ENCODE measurements around the gene KLHL22. TPM values are rescaled to one million over a fixed set of nuclear protein-coding genes. Genes with fewer than 3 reads are reported as not detected.
"Not testable (repeated sequence)": the region's sequence is repeated elsewhere in the genome, so short reads cannot be mapped to it uniquely, and the experiment has no call there.

KLHL22 gene
- total RNA-seq, 4 donors from 2014 or later: 24.1 to 32.2 (median 28.4) TPM

DNA sequence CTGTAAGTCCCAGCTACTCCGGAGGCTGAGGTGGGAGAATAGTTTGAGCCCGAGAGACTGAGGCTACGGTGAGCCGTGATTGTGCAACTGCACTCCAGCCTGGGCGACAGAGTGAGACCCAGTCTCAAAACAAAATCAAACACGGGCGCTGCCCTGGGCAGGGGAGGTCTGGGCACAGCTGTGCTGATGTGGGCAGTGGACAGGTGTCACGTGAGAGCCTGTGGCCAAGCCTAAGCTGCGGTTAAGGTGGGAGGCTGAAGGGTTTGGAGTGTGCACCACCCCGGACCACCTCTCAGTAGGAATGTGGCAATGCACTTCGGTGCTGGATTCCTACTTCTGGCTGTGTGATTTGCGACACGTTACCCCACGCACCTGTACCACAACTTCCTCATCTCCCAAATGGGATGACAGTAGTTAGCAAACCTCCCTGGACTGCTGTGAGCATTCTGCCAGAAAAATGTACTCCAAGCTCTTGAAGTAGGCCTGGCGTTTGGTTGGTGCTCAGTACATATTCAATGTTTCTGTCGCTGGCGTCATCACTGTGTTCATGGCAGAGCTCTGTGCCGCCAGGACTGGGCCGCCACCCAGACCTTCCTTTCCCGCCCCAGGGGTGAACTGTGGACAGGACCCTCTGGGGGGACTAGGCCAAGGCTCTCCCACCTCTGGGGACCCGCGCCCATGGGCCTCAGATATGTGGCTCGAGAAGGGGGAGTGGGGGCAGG is 102.5 kb downstream of the KLHL22 start:
- peak overlapping the region; percentile 61 to 88 (median 72) for H3K4me3 ChIP-seq
- in situ Hi-C loops (cut with MboI; ENCODE audit: low sequenced_read_pairs in 4 of 4): no loop called here
- no peaks in the 10 kb centered on the region for H3K9me3 ChIP-seq
- no peaks in the 10 kb centered on the region for H3K27me3 ChIP-seq
- peak overlapping the region; percentile 63 to 73 (median 70) for H3K27ac ChIP-seq
- TF ChIP-seq POLR2A (IDR thresholded peaks at IDR 0.05) (no peak), CTCF (IDR thresholded peaks at IDR 0.05 in 4 of 5, conservative IDR thresholded peaks at IDR 0.05 in 1 of 5) (no peak)
- intact Hi-C loops (cut with DNase I; ENCODE audit: low total_unique reads): no loop called here
- H3K4me1 ChIP-seq: peaks cover 6 to 12% of the 10 kb centered on the region in 2 donors
- no peak for DNase-seq
- ATAC-seq: no peak
- H3K36me3 ChIP-seq: no peaks in the 10 kb centered on the region

- in situ Hi-C loops (cut with MboI; ENCODE audit: low sequenced_read_pairs in 4 of 4); H3K27ac ChIP-seq; H3K9me3 ChIP-seq; intact Hi-C loops (cut with DNase I; ENCODE audit: low total_unique reads); ATAC-seq; H3K27me3 ChIP-seq; H3K4me3 ChIP-seq; H3K36me3 ChIP-seq; DNase-seq: not testable (repeated sequence)
- H3K4me1 ChIP-seq: peaks cover 6 to 12% of the 10 kb centered on the region in 2 donors
Measured at GRCh38 chr22:20392365-20392881, 103.2 kb downstream of the KLHL22 start.

Other genes starting within 250 kb of the KLHL22 start
- gene RTN4R, start 227.5 kb downstream of the KLHL22 start, total RNA-seq: under 1 TPM in 2 of 4 donors, not detected in 2; 0.29 to 0.75 TPM
- 100 to 1,000 TPM in 1 of 4 donors, 10 to 100 TPM in 3; 43.5 to 105 (median 67.5) TPM for gene DGCR6L, start 175.7 kb downstream of the KLHL22 start, total RNA-seq
- gene ZNF74, start 101.6 kb downstream of the KLHL22 start, total RNA-seq: 1 to 10 TPM; 3.0 to 6.9 (median 4.9) TPM
- gene SCARF2, start 58.0 kb downstream of the KLHL22 start, total RNA-seq: 1 to 10 TPM; 1.8 to 4.0 (median 2.3) TPM
- gene MED15, start 11.8 kb upstream of the KLHL22 start, total RNA-seq: 10 to 100 TPM; 37.5 to 69.4 (median 52.7) TPM

All from gastrocnemius medialis (tissue), 4 donors.